ENCODE results near the gene FAM32A.

Gene FAM32A

DNA sequence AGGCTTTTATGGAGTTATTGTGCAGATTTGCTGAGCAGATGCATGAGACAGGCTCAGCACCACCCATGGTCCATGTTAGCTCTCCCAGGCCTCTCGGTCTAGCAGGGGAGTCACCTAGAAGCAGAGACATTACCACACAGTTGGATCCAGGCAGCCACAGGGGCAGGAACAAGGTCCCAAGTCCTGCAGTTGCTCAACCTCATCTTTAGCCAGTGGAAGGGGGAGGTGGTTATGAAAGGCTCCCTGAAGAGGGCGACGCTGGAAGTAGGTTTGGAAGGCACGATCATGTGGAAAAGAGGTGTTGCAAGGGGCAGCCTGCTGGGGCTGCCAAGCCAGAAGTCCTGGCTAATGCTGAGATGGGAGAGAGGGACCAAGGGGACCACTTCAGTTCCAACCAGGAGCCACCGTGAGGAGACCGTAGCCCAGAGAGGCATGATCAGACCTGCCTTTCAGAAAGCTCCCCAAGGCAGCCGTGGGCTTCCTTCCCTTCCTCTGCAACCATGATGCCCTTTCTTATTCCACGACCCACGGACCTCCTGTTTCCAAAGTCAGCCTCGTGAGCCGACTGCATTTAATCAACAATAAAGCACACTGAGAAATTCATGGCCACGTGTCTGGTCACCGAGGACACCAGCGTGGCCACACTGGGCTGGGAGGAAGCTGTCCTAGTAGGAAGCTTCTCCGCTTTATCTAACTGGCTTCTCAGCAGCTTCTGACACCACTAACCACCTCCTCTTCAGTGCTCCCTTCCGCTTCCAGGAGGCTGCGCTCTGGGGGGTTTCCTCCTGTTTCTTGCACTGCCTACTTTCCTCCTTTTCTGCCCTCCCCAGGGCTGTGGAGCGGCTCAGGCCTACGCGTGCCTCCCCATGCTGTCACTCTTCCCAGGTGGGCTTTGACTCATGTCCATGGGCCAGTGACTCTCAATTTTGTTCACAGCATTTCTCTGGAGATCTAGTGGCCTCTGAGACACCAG is 15.1 kb downstream of the FAM32A start:
- no peak for DNase-seq (ENCODE audit: extremely low spot score, insufficient read length, low read depth)
- no peak for FAIRE-seq

DNA sequence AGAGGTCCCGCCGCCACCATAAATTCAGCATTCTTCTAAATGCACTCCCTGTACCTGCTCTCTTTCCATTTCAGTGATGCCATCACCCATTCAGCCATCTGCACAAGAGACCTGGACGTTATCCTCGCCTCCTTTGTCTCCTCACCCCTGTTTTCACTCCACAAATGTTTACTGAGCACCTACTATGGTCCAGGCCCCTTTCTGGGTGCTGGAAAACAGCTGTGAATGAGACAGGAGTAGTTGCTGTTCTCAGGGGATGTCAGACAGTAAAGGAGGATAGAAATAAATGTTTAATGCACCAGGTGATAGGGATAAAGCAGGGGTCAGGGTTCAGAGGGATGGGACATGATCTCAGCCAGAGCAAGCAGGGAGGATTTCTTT is 15.8 kb downstream of the FAM32A start:
- no peak for FAIRE-seq
- no peak for DNase-seq (ENCODE audit: extremely low spot score, insufficient read length, low read depth)

- FAIRE-seq (peak; percentile 59), DNase-seq (ENCODE audit: extremely low spot score, insufficient read length, low read depth) (no peak)
Measured at GRCh38 chr19:16202320-16203255, 17.4 kb downstream of the FAM32A start.

DNA sequence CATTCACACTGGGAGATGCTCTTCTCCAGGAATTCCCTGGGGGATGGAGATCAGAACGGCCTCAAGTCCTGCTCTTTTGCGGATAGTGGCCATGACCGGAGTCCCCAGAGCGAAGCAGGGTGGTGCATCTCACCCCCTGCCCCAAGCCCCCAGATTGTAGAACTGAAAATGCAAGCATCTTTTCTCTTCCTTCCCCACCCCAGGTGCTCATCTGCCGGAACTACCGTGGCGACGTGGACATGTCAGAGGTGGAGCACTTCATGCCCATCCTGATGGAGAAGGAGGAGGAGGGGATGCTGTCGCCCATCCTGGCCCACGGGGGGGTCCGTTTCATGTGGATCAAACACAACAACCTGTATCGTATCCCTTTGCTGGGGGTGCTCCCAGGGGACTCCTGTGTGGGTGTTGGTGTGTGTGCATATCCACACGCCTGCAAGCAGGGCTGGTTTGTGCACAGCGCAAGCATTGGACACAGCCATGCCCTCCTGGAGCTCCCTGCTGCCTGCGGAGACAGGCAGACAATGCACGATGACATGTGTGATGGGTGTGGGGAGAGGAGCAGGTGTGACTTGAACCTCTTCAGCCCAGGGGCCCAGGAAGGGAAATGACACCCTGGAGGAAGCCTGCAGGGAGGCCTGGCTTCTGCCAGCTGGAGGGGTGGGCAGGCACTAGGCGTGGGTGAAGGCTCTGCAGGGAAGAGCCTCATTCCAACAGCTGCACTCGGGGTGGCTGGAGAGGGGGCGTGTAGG is 18.2 kb downstream of the FAM32A start:
- FAIRE-seq (no peak), DNase-seq (ENCODE audit: extremely low spot score, insufficient read length, low read depth) (no peak)

DNA sequence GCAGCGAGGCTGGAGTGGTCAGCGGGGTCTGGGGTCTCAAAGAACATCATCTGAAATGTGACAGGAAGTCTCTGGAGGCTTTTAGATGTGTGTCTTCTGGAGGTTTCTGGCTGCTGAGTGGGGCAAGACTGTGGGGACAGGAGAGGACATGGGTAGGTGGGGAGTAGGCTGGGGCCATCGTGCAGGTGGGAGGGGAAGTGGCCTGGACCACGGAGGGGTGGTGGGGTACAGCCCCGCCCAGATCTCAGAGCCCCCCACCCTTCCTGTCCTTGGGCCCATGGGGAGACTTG is 18.7 kb downstream of the FAM32A start:
- FAIRE-seq (no peak), DNase-seq (ENCODE audit: extremely low spot score, insufficient read length, low read depth) (no peak)

GRCh38 chr19:16205205-16206045 is 20.2 kb downstream of the FAM32A start:
- FAIRE-seq: no peak
- DNase-seq (ENCODE audit: extremely low spot score, insufficient read length, low read depth): no peak

- FAIRE-seq: no peak
- DNase-seq (ENCODE audit: extremely low spot score, insufficient read length, low read depth): no peak
Measured at GRCh38 chr19:16206046-16206605, 20.9 kb downstream of the FAM32A start.

DNA sequence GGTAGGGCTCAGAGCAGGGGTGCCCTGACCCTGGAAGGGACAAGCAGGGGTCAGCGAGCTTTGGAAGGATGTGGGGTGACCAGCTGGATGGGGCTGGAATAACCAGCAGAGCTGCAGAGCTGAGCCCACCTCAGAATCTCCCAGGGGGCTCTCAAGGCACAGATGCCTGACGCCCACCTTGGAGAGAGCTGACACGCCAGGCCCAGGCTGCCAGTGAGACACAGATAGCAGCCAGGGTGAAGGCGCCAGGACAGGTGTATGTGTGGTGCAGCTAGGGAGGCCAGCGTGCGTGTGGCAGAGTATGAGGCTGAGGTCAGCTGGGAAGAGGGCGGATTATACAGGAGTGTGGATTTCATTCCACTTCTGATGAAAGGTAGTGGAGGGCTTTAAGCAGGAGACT is 21.4 kb downstream of the FAM32A start:
- FAIRE-seq: no peak

DNA sequence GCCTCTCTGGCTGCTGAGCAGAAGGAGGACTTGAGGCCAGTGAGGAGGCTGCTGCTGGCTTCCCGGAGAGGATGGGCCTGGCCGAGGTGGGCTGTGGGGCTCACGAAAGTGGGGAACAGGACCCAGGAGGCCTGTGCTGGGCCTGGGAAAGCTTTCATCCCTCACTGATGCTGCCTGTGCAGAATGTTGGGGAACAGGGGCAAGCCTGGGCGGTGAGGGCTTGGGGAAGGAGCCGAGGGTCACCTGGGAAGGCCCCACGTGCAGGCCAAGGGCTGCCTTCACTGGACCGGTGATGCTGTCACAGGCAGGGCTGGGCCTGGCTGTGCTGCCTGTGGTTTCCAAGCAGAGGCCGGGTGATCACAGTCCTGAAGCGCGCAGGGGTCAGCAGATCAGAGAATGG is 21.9 kb downstream of the FAM32A start:
- FAIRE-seq (no peak), DNase-seq (ENCODE audit: extremely low spot score, insufficient read length, low read depth) (no peak)

More for the DNA sequence above, 21.4 kb downstream of the FAM32A start:
- no peak for DNase-seq (ENCODE audit: extremely low spot score, insufficient read length, low read depth)

GRCh38 chr19:16207490-16208025 is 22.3 kb downstream of the FAM32A start:
- no peak for FAIRE-seq

DNA sequence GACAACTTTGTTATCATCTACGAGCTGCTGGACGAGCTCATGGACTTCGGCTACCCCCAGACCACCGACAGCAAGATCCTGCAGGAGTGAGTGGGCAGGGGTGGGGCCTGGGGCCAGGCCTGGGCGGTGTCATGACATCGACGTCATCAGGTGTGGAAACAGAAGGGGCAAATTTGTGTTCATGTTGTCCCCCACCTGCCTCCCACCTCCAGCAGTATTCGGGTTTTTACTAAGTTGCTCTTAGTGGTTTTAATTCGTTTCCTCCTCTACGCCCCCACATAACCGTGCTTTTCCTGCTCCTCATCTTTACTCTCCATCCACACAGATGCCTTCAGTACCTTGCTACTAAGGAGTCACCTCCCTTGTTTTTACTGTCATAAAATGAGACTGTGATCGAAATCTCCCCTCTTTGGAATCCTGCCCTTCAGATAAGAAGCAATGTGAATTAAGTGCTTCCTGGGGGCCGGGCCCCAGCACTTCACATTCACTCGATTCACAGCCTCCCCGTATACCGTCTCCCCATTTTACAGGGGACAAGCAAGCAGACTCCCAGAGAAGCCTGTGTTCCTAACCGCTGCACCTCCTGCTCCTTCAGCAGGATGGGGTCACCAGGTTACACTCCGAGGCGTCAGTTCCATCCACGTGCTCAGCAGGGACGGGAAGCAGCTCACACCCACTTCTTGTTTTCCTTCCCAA is 23.0 kb downstream of the FAM32A start:
- no peak for DNase-seq (ENCODE audit: extremely low spot score, insufficient read length, low read depth)
- no peak for FAIRE-seq

More at GRCh38 chr19:16207490-16208025, 22.3 kb downstream of the FAM32A start:
- DNase-seq (ENCODE audit: extremely low spot score, insufficient read length, low read depth): no peak

DNA sequence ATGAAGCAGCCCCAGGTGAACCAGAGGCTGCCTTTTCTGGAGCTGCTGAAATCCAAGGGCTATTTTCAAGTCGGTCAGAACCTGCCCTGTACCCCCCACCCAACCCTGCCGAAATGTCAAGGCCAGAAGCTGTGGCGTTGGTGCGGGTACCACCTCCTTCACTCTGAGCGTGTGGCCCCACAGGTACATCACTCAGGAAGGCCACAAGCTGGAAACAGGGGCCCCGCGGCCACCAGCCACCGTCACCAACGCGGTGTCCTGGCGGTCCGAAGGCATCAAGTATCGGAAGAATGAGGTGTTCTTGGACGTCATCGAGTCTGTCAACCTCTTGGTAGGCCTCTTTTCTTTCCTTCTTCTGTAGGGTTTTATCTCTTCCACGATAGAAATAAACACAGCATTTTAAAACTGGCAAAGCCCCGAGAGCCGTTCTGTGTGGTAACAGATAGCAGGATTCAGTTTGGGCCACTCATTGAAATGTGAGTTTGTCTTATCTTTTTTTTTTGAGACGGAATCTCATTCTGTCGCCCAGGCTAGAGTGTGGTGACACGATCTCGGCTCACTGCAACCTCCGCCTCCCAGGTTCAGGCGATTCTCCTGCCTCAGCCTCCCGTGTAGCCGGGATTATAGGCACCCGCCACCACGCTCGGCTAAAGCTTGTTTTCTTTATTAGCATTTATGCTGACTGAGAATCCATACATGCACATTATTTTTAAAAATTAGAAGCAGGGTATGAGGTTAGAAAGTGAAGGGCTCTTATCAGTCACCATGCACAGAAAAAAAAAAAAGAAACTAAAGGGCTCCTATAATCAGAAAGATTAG is 23.8 kb downstream of the FAM32A start:
- DNase-seq (ENCODE audit: extremely low spot score, insufficient read length, low read depth) (no peak), FAIRE-seq (no peak)

DNA sequence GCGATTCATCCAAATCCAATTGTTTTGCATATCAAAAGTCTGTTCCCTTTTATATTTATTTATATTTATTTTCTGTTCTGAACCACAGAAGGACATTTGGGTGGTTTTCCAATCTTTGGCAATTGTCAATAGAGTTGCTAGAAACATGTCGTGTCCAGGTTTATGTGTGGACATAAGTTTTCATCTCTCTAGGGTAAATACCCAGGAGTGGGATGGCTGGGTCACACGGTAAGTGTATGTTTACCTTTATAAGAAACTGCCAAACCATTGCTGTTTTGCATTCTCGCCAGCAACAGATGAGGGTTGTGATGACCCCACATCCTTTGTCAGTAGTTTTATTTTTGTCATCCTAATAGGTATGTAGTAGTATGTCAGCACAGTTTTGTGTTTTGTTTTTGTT is 25.0 kb downstream of the FAM32A start:
- no peak for DNase-seq (ENCODE audit: extremely low spot score, insufficient read length, low read depth)
- FAIRE-seq: no peak

- DNase-seq (ENCODE audit: extremely low spot score, insufficient read length, low read depth): no peak
- no peak for FAIRE-seq
Measured at GRCh38 chr19:16213076-16213475, 27.9 kb downstream of the FAM32A start.

DNA sequence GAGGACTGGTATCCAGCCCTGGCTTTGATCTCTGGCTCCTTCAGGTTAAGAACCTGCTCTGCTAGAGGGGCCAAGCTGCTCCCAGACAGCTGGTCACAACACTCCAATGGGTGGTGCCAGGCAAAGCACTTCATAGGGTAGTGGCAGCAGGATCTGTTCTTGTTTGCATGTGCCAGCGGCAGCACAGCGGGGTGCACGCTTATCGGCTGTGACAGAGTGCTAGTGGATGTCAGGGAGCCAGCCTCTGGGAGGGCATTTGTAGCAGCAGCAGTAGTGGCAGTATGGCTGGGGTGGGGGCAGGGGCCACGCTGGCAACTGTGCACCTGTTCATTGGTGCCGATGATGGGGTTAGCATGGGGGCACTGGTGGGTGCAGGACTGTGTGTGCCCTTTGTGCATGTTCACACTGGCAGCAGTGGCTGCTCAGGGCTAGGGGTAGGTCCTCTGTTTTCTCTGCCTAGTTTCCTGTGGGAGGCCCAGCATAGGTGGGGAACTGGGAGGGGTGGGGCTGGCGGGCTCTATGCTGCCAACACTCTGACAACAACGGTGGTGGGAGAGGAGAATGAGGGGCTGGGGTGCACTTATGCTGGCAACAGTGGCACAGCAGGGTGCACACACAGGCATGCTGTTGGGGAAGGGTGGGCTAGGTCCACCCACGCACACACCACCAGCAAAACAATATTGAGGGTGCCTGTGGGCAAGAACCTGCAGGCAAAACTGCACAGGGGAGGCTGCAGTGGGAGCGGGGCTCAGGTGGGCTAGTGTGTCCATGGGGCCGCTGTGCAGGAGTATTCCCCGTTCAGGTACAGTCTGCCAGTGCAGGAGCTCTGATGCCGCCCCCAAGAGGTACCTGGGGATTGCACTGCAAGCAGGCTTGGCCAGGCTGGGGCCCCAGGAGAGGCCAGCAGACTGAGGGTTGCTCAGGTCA is 31.8 kb downstream of the FAM32A start:
- no peak for FAIRE-seq
- DNase-seq (ENCODE audit: extremely low spot score, insufficient read length, low read depth): no peak

- DNase-seq (ENCODE audit: extremely low spot score, insufficient read length, low read depth) (no peak), FAIRE-seq (no peak)
Measured at GRCh38 chr19:16217716-16218451, 32.7 kb downstream of the FAM32A start.
